NCI-H748 (cell line): ENCODE data around the gene KEAP1.
"Not testable (repeated sequence)": the region's sequence is repeated elsewhere in the genome, so short reads cannot be mapped to it uniquely, and the experiment has no call there.

ENCODE experiments used
- DNase-seq: peaks from one replicate; lab custom pipeline; 2025; ENCODE audit not compliant: unreplicated experiment; lab: John Stamatoyannopoulos, UW

KEAP1 gene

DNA sequence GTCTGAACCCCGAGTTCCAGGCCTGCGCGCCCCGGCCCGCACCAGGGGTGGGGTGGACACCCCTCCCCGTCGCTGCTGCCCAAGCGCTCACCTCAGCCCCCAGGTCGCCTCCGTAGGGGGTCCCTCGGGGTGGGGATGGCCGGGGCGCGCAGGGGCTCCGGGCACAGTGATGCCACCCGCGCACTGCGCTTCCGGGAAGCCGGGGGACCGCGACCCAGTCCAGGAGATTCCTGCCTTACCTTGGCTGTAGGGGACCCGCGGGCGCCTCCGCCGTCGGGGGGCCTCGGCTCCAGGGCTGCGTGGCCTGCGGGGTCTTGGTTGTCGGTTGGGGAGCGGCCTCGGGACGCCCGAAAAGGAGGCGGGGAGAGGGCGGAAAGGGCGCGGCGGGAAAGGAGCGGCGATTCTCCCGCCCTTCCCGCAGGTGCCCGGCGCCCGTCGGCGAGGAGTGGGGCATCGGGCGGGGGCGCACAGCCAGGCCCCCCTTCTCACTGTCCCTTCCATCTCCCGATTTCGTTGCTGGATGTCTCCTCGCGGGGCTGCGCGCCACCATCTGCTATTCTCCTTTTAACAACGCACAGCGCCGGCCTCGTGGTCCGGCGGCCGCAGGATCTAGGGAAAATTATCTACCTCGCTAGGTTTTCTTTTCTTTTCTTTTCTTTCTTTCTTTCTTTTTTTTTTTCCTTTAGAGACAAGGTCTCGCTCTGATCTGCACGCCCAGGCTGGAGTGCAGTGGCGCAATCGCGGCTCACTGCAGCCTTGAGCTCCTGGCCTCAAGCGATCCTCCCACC is at the start of gene KEAP1:
Gene KEAP1, minus strand, starts transcription at position 355 of the 788 bp plus-strand sequence. CDS start 3,323 bp downstream, outside the sequence.
- peak; percentile 60 for DNase-seq

- DNase-seq, result no peak
Measured at GRCh38 chr19:10552510-10553053, 49.4 kb upstream of the KEAP1 start.

GRCh38 chr19:10551698-10552301 is 48.6 kb upstream of the KEAP1 start:
- peak; percentile 22 for DNase-seq

DNA sequence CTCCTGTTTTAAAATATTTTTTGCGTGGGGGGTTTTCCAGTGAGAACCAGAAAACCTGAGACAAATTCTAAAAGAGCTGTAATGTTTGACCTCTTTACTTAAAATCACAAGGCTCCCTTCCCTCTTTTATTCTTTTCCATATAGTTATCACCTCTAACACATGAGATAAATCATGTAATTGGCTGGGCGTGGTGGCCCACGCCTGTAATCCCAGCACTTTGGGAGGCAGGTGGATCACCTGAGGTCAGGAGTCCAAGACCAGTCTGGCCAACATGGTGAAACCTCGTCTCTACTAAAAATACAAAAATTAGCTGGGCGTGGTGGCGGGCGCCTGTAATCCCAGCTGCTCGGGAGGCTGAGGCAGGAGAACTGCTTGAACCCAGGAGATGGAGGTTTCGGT is 47.9 kb upstream of the KEAP1 start:
- DNase-seq, result not testable (repeated sequence)

- no peak for DNase-seq
Measured at GRCh38 chr19:10550336-10550735, 47.2 kb upstream of the KEAP1 start.

- no peak for DNase-seq
Measured at GRCh38 chr19:10549733-10550132, 46.6 kb upstream of the KEAP1 start.

DNA sequence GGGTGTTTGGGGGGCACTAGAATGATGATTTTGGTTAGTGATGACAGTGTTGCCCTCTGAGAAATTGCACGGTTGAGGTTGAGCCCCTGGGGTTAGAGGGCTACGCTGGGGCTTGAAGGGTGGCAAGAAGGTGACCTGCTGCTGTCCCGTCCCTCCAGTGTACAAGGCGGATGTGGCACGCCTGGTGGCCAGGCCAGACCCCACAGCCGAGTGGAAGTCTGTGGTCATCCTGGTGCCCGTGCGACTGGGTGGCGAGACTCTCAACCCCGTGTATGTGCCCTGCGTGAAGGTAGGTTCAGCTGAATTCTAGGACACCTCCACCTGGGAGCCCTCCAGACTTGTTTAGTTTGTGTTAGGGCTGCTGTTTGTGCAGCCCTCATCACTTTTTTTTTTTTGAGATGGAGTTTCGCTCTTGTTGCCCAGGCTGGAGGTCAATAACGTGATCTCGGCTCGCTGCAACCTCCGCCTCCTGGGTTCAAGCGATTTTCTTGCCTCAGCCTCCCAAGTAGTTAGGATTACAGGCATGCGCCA is 45.7 kb upstream of the KEAP1 start:
- no peak for DNase-seq

DNA sequence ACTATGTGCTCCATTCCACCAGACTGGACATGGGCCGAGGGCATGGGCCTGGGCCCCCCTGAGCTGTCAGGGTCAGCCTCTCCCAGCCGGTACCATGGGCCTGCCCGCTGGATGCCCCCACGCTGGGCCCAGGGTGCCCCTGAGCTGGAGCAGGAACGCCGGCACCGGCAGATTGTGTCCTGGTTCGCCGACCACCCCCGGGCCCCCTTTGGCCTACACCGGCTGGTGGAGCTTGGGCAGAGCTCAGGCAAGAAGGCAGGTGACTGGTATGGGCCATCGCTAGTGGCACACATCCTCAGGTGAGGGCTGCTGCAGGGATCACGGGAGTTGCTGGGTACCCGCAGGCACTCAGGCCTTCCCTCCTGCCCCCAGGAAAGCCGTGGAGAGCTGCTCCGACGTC is 43.7 kb upstream of the KEAP1 start:
- no peak for DNase-seq

- no peak for DNase-seq
Measured at GRCh38 chr19:10544753-10545251, 41.6 kb upstream of the KEAP1 start.

DNA sequence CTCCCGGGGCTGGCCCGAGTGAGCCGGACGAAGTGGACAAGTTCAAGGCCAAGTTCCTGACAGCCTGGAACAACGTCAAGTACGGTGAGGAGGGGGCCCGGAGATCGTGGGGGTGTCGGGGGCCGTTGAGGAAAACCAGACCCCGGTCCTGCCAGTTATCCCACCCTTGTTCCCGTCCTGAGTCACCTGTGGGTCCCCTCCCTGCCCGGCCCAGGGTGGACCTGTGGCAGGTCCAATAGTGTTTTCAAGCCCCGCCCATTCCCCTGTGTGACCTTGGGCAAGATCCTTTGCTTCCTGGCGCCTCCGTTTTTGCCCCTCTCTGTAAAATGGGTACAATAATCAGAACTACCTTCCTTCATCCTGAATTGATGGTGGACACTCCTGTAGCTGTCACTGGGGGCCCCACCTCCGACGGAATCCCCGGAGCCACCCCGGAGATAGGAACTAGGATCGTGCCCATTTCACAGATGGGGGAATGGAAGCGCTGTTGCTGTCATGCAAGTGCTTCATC is 41.1 kb upstream of the KEAP1 start:
- peak; percentile 17 for DNase-seq

DNA sequence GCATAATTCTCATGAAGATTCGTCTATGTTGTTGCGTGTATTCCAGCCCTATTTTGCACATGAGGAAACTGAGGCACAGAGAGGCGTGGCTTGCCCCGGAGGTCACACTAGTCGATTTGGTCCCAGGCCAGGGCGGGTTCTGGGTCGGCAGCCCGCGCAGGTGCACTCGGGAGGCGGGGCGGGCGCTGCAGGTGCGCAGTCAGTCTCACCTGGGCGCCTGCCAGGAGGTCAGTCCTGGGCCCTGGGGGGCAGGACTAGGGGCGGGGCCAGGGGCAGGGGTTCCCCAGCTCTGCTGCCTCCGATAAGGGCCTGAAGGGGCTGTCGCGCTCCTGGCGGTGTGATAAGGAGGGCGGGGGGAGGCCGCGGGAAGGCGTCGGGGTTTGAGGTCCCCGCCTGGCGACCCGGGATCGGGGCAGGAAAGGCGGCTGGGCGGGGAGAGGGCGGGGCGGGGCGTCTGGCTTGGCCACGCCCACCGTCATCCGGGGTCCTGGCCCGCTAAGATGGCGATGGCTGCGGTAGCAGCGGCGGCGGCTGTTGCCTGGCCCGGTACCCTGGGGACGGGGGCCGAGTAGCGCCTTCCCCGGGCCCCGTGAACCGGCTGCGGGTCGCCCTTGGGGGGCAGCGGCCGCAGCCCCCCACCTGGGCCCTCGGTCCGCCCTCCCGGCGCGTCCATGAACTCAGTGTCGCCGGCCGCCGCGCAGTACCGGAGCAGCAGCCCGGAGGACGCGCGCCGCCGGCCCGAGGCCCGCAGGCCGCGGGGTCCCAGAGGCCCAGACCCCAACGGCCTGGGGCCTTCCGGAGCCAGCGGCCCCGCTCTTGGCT is 40.5 kb upstream of the KEAP1 start, which contains the start of gene ATG4D:
Gene ATG4D, plus strand, starts transcription at position 485 of the 822 bp plus-strand sequence. Its CDS starts 187 bp downstream, at position 672.
- peak; percentile 86 for DNase-seq

GRCh38 chr19:10543059-10543419 is 39.9 kb upstream of the KEAP1 start:
- DNase-seq, result no peak

DNA sequence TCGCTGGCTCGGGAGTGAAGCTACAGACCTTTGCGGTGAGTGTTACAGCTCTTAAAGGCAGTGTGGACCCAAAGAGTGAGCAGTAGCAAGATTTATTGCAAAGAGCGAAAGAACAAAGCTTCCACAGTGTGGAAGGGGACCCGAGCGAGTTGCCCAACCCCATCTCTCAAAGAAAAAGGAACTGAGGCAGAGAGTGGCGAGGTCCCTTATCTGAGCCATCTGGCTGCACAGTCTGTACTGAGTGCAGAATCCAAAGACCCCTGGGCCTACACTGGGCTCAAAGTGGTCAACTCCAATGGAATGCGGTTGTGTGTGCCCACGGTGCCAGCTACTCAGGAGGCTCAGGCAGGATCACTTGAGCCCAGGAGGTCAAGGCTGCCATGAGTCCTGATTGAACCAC is 35.9 kb upstream of the KEAP1 start:
- DNase-seq, result not testable (repeated sequence)

- DNase-seq, result no peak
Measured at GRCh38 chr19:10538204-10538983, 35.2 kb upstream of the KEAP1 start.

DNA sequence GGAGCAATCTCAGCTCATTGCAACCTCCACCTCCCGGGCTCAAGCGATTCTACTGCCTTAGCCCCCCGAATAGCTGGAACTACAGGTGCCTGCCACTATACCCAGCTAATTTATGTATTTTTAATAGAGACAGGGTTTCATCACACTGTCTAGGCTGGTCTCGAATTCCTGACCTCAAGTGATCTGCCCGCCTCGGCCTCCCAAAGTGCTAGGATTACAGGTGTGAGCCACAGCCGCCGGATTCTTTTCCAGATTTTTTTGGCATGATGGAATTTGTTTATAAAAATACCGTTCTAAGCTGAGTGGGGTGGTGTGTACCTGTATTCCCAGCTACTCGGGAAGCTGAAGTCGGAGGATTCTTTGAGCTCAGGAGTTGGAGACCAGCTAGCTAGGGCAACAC is 34.5 kb upstream of the KEAP1 start:
- DNase-seq, result no peak

DNA sequence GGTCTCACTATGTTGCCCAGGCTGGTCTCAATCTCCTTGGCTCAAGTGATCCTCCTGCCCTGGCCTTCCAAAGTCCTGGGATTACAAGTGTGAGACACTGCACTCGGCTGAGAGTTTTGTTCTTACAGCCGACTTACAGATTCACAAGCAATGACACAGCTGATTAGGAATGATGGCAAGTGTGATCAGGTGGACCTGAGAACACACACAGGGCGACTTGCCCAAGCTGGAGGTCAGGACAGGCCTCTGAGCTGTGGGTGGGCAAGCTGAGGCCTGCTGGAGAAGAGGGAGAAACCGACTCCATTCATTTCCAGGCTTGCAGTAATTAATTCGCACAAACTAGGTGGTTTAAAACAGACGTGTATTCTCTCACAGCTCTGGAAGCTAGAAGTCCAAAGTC is 32.5 kb upstream of the KEAP1 start:
- DNase-seq, result no peak

DNA sequence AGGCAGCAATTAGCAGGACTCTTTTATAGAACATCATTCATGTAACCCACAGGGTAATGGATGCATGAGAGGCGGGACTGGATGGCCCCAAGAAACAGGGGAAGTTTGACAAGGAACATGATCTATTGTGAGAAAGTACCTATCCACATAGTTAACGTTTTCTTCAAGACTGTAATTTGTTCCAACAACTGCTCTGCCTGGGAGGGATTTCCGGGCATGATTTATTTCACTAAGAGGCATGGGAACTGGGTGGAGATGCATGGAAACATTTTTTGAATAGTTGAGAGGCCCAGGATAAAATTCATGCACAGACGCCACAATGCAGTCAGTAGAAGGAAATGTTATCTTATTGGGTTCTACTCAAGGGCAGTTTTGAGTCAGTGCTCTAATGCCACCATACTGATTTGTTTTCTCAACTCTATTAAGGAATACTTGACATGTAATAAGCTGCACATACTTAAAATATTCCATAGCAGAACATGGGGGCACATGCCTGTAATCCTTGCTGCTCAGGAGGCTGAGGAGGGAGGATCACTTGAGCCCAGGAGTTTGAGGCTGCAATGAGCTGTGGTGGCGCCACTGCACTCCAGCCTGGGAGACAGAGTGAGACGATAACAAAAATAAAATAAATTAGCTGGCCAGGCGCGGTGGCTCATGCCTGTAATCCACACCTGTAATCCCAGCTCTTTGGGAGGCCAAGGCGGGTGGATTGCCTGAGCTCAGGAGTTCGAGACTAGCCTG is 30.7 kb upstream of the KEAP1 start:
- no peak for DNase-seq

- DNase-seq, result no peak
Measured at GRCh38 chr19:10532457-10532856, 29.3 kb upstream of the KEAP1 start.

DNA sequence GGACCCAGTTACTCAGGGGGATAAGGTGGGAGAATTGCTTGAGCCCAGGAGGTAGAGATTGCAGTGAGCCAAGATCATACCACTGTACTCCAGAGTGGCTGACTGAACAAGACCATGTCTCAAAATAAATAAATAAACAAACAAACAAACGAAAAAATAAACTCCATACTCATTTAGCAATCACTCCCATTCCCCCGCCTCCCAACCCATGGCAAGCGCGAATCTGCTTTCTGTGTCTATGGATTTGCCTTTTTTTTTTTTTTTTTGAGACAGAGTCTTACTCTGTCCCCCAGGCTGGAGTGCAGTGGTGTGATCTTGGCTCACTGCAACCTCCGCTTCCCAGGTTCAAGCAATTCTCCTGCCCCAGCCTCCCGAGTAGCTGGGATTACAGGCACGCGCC is 23.7 kb upstream of the KEAP1 start:
- DNase-seq, result not testable (repeated sequence)
